ENCODE results near the gene CEP152.
A peak's percentile ranks its signal among the peaks of the same experiment; 100 is the strongest.
"Not testable (repeated sequence)": the region's sequence is repeated elsewhere in the genome, so short reads cannot be mapped to it uniquely, and the experiment has no call there.

Gene CEP152

GRCh38 chr15:48810414-48811324 is at the start of gene CEP152:
TSS of gene CEP152 (minus strand) at chr15:48811069. CDS start at chr15:48805649, 5,420 bp downstream.
- TF ChIP-seq POLR2A (IDR thresholded peaks at IDR 0.05; ENCODE audit: low read depth, low read length), result peak; percentile 29
- FAIRE-seq (peak; percentile 83), DNase-seq (ENCODE audit: insufficient read length, low spot score) (peak; percentile 63)

GRCh38 chr15:48859426-48859825 is 48.6 kb upstream of the CEP152 start:
- FAIRE-seq (no peak), DNase-seq (ENCODE audit: insufficient read length, low spot score) (no peak)
- TF ChIP-seq POLR2A (IDR thresholded peaks at IDR 0.05; ENCODE audit: low read depth, low read length), result no peak

GRCh38 chr15:48858401-48858800 is 47.5 kb upstream of the CEP152 start:
- FAIRE-seq (no peak), DNase-seq (ENCODE audit: insufficient read length, low spot score) (no peak)
- TF ChIP-seq POLR2A (IDR thresholded peaks at IDR 0.05; ENCODE audit: low read depth, low read length), result no peak

- no peak for DNase-seq (ENCODE audit: insufficient read length, low spot score)
- TF ChIP-seq POLR2A (IDR thresholded peaks at IDR 0.05; ENCODE audit: low read depth, low read length), result no peak
- FAIRE-seq, result no peak
These were observed 46.1 kb upstream of the CEP152 start for GRCh38 chr15:48856942-48857341.

- no peak for TF ChIP-seq POLR2A (IDR thresholded peaks at IDR 0.05; ENCODE audit: low read depth, low read length)
- no peak for DNase-seq (ENCODE audit: insufficient read length, low spot score)
- peak; percentile 80 for FAIRE-seq
These were observed 44.9 kb upstream of the CEP152 start for GRCh38 chr15:48855501-48856440.

- DNase-seq (ENCODE audit: insufficient read length, low spot score); FAIRE-seq: not testable (repeated sequence)
These were observed 43.6 kb upstream of the CEP152 start for GRCh38 chr15:48854434-48854833.

GRCh38 chr15:48851956-48852355 is 41.1 kb upstream of the CEP152 start:
- TF ChIP-seq POLR2A (IDR thresholded peaks at IDR 0.05; ENCODE audit: low read depth, low read length), result no peak
- FAIRE-seq (no peak), DNase-seq (ENCODE audit: insufficient read length, low spot score) (no peak)

GRCh38 chr15:48850648-48851047 is 39.8 kb upstream of the CEP152 start:
- DNase-seq (ENCODE audit: insufficient read length, low spot score), result no peak
- TF ChIP-seq POLR2A (IDR thresholded peaks at IDR 0.05; ENCODE audit: low read depth, low read length), result no peak
- FAIRE-seq, result no peak

- no peak for TF ChIP-seq POLR2A (IDR thresholded peaks at IDR 0.05; ENCODE audit: low read depth, low read length)
- DNase-seq (ENCODE audit: insufficient read length, low spot score) (no peak), FAIRE-seq (no peak)
These were observed 34.3 kb upstream of the CEP152 start for GRCh38 chr15:48845123-48845522.

- no peak for DNase-seq (ENCODE audit: insufficient read length, low spot score)
- no peak for FAIRE-seq
These were observed 31.6 kb upstream of the CEP152 start for GRCh38 chr15:48842501-48842900.

GRCh38 chr15:48834756-48835155 is 23.9 kb upstream of the CEP152 start:
- no peak for TF ChIP-seq POLR2A (IDR thresholded peaks at IDR 0.05; ENCODE audit: low read depth, low read length)
- FAIRE-seq (no peak), DNase-seq (ENCODE audit: insufficient read length, low spot score) (no peak)

More at GRCh38 chr15:48842501-48842900, 31.6 kb upstream of the CEP152 start:
- no peak for TF ChIP-seq POLR2A (IDR thresholded peaks at IDR 0.05; ENCODE audit: low read depth, low read length)

GRCh38 chr15:48833526-48834239 is 22.8 kb upstream of the CEP152 start:
- TF ChIP-seq POLR2A (IDR thresholded peaks at IDR 0.05; ENCODE audit: low read depth, low read length), result no peak
- DNase-seq (ENCODE audit: insufficient read length, low spot score) (no peak), FAIRE-seq (no peak)

- no peak for DNase-seq (ENCODE audit: insufficient read length, low spot score)
- no peak for TF ChIP-seq POLR2A (IDR thresholded peaks at IDR 0.05; ENCODE audit: low read depth, low read length)
- FAIRE-seq, result no peak
These were observed 21.8 kb upstream of the CEP152 start for GRCh38 chr15:48832648-48833047.

- no peak for TF ChIP-seq POLR2A (IDR thresholded peaks at IDR 0.05; ENCODE audit: low read depth, low read length)
- no peak for DNase-seq (ENCODE audit: insufficient read length, low spot score)
- FAIRE-seq, result no peak
These were observed 18.0 kb upstream of the CEP152 start for GRCh38 chr15:48828906-48829305.
